Bronchial epithelial cell (primary cell): ENCODE data around the gene TENT4A. TPM values are rescaled to one million over a fixed set of nuclear protein-coding genes. Genes with fewer than 3 reads are reported as not detected.

Experiments used
- DNase-seq: peaks from one replicate; pipeline ENCODE4 v3.0.0-alpha.2; 2010; ENCODE audit warnings: low read depth
- FAIRE-seq: peaks from 2 replicates; lab custom pipeline; 2011; peaks lifted over from hg19 to GRCh38; lab: Jason Lieb, UNC
- H3K27me3 ChIP-seq: 2 replicates; pipeline ENCODE4 v1.5.1; 2011; ENCODE audit warnings: low read length; ENCODE audit not compliant: control insufficient read depth, insufficient read depth
- H3K36me3 ChIP-seq: 2 replicates; pipeline ENCODE4 v1.5.1; 2011; ENCODE audit warnings: low read length; ENCODE audit not compliant: control insufficient read depth, insufficient read depth
- H3K4me3 ChIP-seq: 2 replicates; pipeline ENCODE4 v1.5.1; 2011; ENCODE audit warnings: mild to moderate bottlenecking, low read depth, low read length, control low read depth
- total RNA-seq: library from RNA; depleted of rRNA; stranded (reverse); fragments of >200 nt; gene quantifications from 2 replicates; pipeline ENCODE4 v1.2.1, GENCODE V29; 2014
- TF ChIP-seq, protein P1 (sequence below): IDR thresholded peaks from 2 replicates; pipeline ENCODE4 v1.5.1; 2011; ENCODE audit warnings: mild to moderate bottlenecking, moderate library complexity, low read length, control low read depth, inconsistent platforms; ENCODE audit not compliant: insufficient read depth, severe bottlenecking

Gene TENT4A
- total RNA-seq, 1 donor from 2014 or later, result 6.8 TPM

- no peak for DNase-seq
- peaks cover 30% of the 10 kb centered on the region for H3K36me3 ChIP-seq
- no peaks in the 10 kb centered on the region for H3K27me3 ChIP-seq
- no peak for FAIRE-seq
- no peak overlapping the region for H3K4me3 ChIP-seq
- TF ChIP-seq, protein P1, sequence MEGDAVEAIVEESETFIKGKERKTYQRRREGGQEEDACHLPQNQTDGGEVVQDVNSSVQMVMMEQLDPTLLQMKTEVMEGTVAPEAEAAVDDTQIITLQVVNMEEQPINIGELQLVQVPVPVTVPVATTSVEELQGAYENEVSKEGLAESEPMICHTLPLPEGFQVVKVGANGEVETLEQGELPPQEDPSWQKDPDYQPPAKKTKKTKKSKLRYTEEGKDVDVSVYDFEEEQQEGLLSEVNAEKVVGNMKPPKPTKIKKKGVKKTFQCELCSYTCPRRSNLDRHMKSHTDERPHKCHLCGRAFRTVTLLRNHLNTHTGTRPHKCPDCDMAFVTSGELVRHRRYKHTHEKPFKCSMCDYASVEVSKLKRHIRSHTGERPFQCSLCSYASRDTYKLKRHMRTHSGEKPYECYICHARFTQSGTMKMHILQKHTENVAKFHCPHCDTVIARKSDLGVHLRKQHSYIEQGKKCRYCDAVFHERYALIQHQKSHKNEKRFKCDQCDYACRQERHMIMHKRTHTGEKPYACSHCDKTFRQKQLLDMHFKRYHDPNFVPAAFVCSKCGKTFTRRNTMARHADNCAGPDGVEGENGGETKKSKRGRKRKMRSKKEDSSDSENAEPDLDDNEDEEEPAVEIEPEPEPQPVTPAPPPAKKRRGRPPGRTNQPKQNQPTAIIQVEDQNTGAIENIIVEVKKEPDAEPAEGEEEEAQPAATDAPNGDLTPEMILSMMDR, result no peak
Measured at GRCh38 chr5:6747103-6747502, 33.9 kb downstream of the TENT4A start.

DNA sequence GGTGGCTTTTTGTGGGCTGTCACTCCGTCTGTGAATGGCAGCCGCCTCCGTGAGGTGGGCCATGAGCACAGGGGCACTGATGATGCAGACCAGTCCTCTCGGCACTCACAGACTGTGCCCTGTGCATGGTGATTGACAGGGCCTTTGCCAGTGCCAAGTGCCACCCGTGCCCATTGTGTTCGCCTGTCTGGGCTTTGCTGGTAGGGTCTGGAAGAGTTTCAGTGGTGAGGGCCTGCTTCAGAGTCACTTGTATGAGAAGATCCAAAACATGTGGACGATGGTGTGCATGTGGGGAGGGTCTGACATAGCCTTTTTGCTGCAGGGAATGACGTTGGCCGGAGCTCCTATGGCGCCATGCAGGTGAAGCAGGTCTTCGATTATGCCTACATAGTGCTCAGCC, 34.9 kb downstream of the TENT4A start:
- Histone ChIP-seq H3K27me3 (no peaks in the 10 kb centered on the region), H3K4me3 (no peak overlapping the region), H3K36me3 (peaks cover 29% of the 10 kb centered on the region)
- DNase-seq (no peak), FAIRE-seq (no peak)
- TF ChIP-seq, protein P1, result no peak

- Histone ChIP-seq H3K36me3 (peaks cover 31% of the 10 kb centered on the region), H3K4me3 (no peak overlapping the region), H3K27me3 (no peaks in the 10 kb centered on the region)
- DNase-seq, result no peak
- no peak for FAIRE-seq
- TF ChIP-seq, protein P1, result no peak
Measured at GRCh38 chr5:6749026-6749716, 35.9 kb downstream of the TENT4A start.

DNA sequence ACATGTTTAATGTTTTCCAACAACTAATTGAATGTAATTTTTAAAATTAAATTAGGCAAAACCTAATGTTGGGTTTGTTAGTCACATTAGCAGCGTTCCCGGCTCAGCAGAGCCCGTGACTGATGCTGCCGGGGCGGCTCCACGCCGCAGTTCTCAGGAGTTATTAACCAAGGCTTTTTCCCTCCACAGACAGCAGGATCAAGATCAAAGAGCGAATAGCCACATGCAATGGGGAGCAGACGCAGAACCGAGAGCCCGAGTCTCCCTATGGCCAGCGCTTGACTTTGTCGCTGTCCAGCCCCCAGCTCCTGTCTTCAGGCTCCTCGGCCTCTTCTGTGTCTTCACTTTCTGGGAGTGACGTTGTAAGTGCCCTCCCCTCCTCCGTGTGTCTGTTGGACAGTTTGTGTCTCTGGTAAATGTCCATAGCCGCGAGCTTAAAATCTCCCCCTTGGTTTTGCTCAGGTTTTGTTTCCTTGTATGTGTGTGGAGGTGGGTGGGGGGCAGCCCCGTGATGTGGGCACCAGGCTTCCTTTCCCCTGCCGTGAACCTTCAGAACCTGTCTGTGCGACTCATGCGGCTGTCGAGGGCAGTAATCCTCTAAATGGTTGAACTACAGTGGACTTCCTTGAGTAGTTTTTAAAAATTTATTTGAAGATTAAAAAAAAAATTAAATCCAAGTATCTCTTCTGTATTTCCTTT, 37.1 kb downstream of the TENT4A start:
- TF ChIP-seq, protein P1, result no peak
- FAIRE-seq, result no peak
- peaks cover 35% of the 10 kb centered on the region for H3K36me3 ChIP-seq

DNA sequence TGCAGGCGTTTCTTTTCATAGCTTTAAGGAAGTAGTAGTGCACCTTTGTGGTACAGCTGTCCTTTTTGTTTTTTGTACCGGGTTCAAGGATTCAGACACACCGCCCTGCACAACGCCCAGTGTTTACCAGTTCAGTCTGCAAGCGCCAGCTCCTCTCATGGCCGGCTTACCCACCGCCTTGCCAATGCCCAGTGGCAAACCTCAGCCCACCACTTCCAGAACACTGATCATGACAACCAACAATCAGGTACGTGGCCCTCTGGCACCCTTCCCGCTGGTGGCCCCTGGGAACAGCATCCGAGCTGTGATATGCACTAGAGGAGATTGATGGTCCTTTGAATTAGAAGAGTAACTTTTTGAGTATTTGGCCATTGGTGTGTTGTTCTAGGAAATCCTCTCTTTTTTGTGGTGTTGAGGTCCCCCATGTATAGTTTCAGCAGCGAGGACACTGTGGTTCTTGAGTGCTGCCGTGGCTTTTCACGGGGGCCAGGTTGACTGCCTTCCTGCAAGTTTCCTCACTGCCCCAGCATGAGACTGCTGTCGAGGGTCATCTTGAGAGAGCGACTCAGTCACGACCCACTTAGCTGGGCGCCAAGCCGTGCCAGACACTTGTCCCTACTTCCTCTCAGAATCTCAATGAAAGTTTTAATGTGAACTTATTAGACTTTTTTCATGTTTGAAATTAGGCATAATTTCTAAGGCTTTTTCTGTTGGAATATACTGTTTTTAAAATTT, 37.9 kb downstream of the TENT4A start:
- H3K27me3 ChIP-seq, result no peaks in the 10 kb centered on the region
- TF ChIP-seq, protein P1, result no peak
- H3K4me3 ChIP-seq, result no peak overlapping the region
- DNase-seq, result no peak
- FAIRE-seq, result no peak
- H3K36me3 ChIP-seq, result peaks cover 35% of the 10 kb centered on the region

More for the DNA sequence above, 37.1 kb downstream of the TENT4A start:
- Histone ChIP-seq H3K4me3 (no peak overlapping the region), H3K27me3 (no peaks in the 10 kb centered on the region)
- no peak for DNase-seq
